Neural progenitor cell (in vitro differentiated cells): ENCODE measurements around the gene NRP1.

Experiments
- EZH2phosphoT487 ChIP-seq: fragments of 200-600 bp; sonication (generic); IDR thresholded peaks from 2 replicates; pipeline ENCODE4 v1.6.1; 2017; ENCODE audit warnings: antibody characterized with exemption
- TF ChIP-seq, protein P1 (sequence below): fragments of 200-600 bp; sonication (generic); IDR thresholded peaks from 2 replicates; pipeline ENCODE4 v1.5.1; 2017; ENCODE audit warnings: antibody characterized with exemption, mild to moderate bottlenecking

DNA sequence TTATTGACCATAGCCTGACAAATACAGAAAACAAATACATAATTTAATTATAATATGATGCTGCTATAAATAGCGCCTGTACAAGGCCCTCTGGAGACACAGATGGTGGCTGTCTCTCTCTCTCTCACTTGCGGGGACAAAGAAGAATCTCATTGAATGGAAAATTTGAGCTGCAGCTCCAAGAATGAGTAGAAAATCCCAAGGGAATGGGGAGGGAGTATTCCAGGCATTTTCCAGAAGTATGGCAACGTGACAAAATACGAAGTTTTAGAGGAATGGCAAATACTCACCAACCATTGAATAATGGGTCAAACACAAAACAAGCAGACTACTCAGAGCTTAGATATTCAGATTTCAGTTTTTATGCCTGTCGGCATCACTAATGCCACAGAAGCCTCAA lies 179.9 kb downstream of the NRP1 start:
- TF ChIP-seq, protein P1, sequence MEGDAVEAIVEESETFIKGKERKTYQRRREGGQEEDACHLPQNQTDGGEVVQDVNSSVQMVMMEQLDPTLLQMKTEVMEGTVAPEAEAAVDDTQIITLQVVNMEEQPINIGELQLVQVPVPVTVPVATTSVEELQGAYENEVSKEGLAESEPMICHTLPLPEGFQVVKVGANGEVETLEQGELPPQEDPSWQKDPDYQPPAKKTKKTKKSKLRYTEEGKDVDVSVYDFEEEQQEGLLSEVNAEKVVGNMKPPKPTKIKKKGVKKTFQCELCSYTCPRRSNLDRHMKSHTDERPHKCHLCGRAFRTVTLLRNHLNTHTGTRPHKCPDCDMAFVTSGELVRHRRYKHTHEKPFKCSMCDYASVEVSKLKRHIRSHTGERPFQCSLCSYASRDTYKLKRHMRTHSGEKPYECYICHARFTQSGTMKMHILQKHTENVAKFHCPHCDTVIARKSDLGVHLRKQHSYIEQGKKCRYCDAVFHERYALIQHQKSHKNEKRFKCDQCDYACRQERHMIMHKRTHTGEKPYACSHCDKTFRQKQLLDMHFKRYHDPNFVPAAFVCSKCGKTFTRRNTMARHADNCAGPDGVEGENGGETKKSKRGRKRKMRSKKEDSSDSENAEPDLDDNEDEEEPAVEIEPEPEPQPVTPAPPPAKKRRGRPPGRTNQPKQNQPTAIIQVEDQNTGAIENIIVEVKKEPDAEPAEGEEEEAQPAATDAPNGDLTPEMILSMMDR, result no peak
- TF ChIP-seq EZH2phosphoT487, result no peak
